Trophoblast cell (in vitro differentiated cells and primary cell): ENCODE measurements around the gene PARD3B.
A peak's percentile ranks its signal among the peaks of the same experiment; 100 is the strongest.

ENCODE experiments used
- DNase-seq, 2 donors: peaks; one replicate each; pipeline ENCODE4 v3.0.0-alpha.2; 2016
- H2AFZ ChIP-seq: 2 replicates; pipeline ENCODE4 v1.6.1; 2013; ENCODE audit warnings: low read length, moderate library complexity, mild to moderate bottlenecking; ENCODE audit not compliant: insufficient read depth, poor library complexity
- H2AK5ac ChIP-seq: 2 replicates; pipeline ENCODE4 v1.6.1; 2013; ENCODE audit warnings: mild to moderate bottlenecking, low read length
- H2BK120ac ChIP-seq: 2 replicates; pipeline ENCODE4 v1.6.1; 2013; ENCODE audit warnings: low read length, mild to moderate bottlenecking, moderate library complexity; ENCODE audit not compliant: insufficient read depth, poor library complexity
- H2BK12ac ChIP-seq: 2 replicates; pipeline ENCODE4 v1.6.1; 2013; ENCODE audit warnings: mild to moderate bottlenecking, low read length, moderate library complexity
- H2BK5ac ChIP-seq: 2 replicates; pipeline ENCODE4 v1.6.1; 2013; ENCODE audit warnings: low read length, low read depth, moderate library complexity, mild to moderate bottlenecking; ENCODE audit not compliant: poor library complexity
- H3K14ac ChIP-seq: 2 replicates; pipeline ENCODE4 v1.6.1; 2013; ENCODE audit warnings: mild to moderate bottlenecking, low read length
- H3K18ac ChIP-seq: 2 replicates; pipeline ENCODE4 v1.6.1; 2013; ENCODE audit warnings: mild to moderate bottlenecking, low read length
- H3K23ac ChIP-seq: 2 replicates; pipeline ENCODE4 v1.6.1; 2013; ENCODE audit warnings: low read length
- H3K27ac ChIP-seq: 2 replicates; pipeline ENCODE4 v1.5.1; 2013; ENCODE audit warnings: low read depth, mild to moderate bottlenecking, inconsistent platforms, low read length, moderate library complexity
- H3K27me3 ChIP-seq: 2 replicates; pipeline ENCODE4 v1.6.1; 2013; ENCODE audit warnings: inconsistent platforms, mild to moderate bottlenecking, low read length, moderate library complexity; ENCODE audit not compliant: insufficient read depth
- H3K36me3 ChIP-seq, 2 experiments: 1 replicate in 1 of 2; 2 replicates in 1 of 2; pipeline ENCODE4 v1.6.1; 2013; ENCODE audit warnings: low read length in 2 of 2, mild to moderate bottlenecking in 2 of 2, moderate library complexity in 1 of 2; ENCODE audit not compliant: insufficient read depth in 2 of 2, control insufficient read depth in 1 of 2
- H3K4ac ChIP-seq: 2 replicates; pipeline ENCODE4 v1.6.1; 2013; ENCODE audit warnings: low read depth, mild to moderate bottlenecking, low read length, moderate library complexity
- H3K4me1 ChIP-seq, 2 experiments: 1 replicate in 1 of 2; 2 replicates in 1 of 2; pipeline ENCODE4 v1.6.1; 2013; ENCODE audit warnings: low read length in 2 of 2, mild to moderate bottlenecking in 2 of 2, moderate library complexity in 1 of 2; ENCODE audit not compliant: insufficient read depth in 2 of 2, control insufficient read depth in 1 of 2
- H3K4me2 ChIP-seq: 2 replicates; pipeline ENCODE4 v1.6.1; 2013; ENCODE audit warnings: inconsistent platforms, mild to moderate bottlenecking, low read length, moderate library complexity
- H3K4me3 ChIP-seq: 2 replicates; pipeline ENCODE4 v1.5.1; 2013; ENCODE audit warnings: mild to moderate bottlenecking, low read depth, low read length, inconsistent platforms
- H3K79me1 ChIP-seq: one replicate; pipeline ENCODE4 v1.6.1; 2013; ENCODE audit warnings: low read length
- H3K79me2 ChIP-seq: 2 replicates; pipeline ENCODE4 v1.6.1; 2013; ENCODE audit warnings: low read length, mild to moderate bottlenecking; ENCODE audit not compliant: control insufficient read depth, insufficient read depth, poor library complexity
- H3K9ac ChIP-seq: 2 replicates; pipeline ENCODE4 v1.6.1; 2013; ENCODE audit warnings: mild to moderate bottlenecking, low read length
- H3K9me3 ChIP-seq: 2 replicates; pipeline ENCODE4 v1.6.1; 2013; ENCODE audit warnings: low read depth, mild to moderate bottlenecking, control low read depth, inconsistent platforms, low read length; ENCODE audit not compliant: insufficient read depth
- H4K12ac ChIP-seq: 2 replicates; pipeline ENCODE4 v1.6.1; 2013; ENCODE audit warnings: low read depth, mild to moderate bottlenecking, low read length, moderate library complexity
- H4K8ac ChIP-seq: 2 replicates; pipeline ENCODE4 v1.6.1; 2013; ENCODE audit warnings: low read depth, mild to moderate bottlenecking, low read length, moderate library complexity
- H4K91ac ChIP-seq: one replicate; pipeline ENCODE4 v1.6.1; 2013; ENCODE audit warnings: low read depth, mild to moderate bottlenecking, low read length, moderate library complexity
- WGBS: extraction: QIAGEN DNeasy Blood & Tissue Kit; methylation state at CpG from one replicate; pipeline ENCODE4 v1.1.7; 2013; ENCODE audit warnings: missing lambda C conversion rate; ENCODE audit not compliant: insufficient read length, insufficient coverage; ENCODE audit errors: extremely low coverage; 5-methylcytosine and 5-hydroxymethylcytosine counted together

Gene PARD3B

GRCh38 chr2:205387350-205388055, 842.2 kb downstream of the PARD3B start:
- Histone ChIP-seq H3K9me3 (no peaks in the 10 kb centered on the region), H3K4ac (no peak overlapping the region), H3K4me3 (no peak overlapping the region), H2BK120ac (no peak overlapping the region), H2AFZ (no peak overlapping the region), H3K23ac (no peak overlapping the region), H3K4me1 (no peaks in the 10 kb centered on the region), H3K27me3 (no peaks in the 10 kb centered on the region), H4K8ac (no peak overlapping the region), H4K91ac (no peak overlapping the region), H2BK12ac (no peak overlapping the region), H3K4me2 (no peak overlapping the region), H3K79me1 (no peaks in the 10 kb centered on the region), H3K18ac (no peak overlapping the region), H2AK5ac (no peak overlapping the region), H3K9ac (no peak overlapping the region), H4K12ac (no peak overlapping the region), H3K79me2 (no peaks in the 10 kb centered on the region), H2BK5ac (no peak overlapping the region), H3K27ac (no peak overlapping the region), H3K14ac (no peak overlapping the region), H3K36me3 (no peaks in the 10 kb centered on the region)
- WGBS = no CpG with 5 or more reads among the region's 5 CpGs
- DNase-seq = no peak

GRCh38 chr2:205390866-205391265, 845.6 kb downstream of the PARD3B start:
- Histone ChIP-seq H3K4me3 (no peak overlapping the region), H4K91ac (no peak overlapping the region), H3K4ac (no peak overlapping the region), H2BK5ac (no peak overlapping the region), H3K79me2 (no peaks in the 10 kb centered on the region), H2BK12ac (no peak overlapping the region), H3K4me2 (no peak overlapping the region), H3K14ac (no peak overlapping the region), H3K79me1 (no peaks in the 10 kb centered on the region), H3K36me3 (no peaks in the 10 kb centered on the region), H2AFZ (no peak overlapping the region), H3K27me3 (no peaks in the 10 kb centered on the region), H3K23ac (peak overlapping the region; percentile 7), H4K12ac (no peak overlapping the region), H3K9me3 (no peaks in the 10 kb centered on the region), H3K9ac (no peak overlapping the region), H3K18ac (no peak overlapping the region), H2AK5ac (no peak overlapping the region), H4K8ac (no peak overlapping the region), H3K4me1 (no peaks in the 10 kb centered on the region), H3K27ac (no peak overlapping the region), H2BK120ac (no peak overlapping the region)
- no CpG with 5 or more reads among the region's 4 CpGs for WGBS
- no peak for DNase-seq

- Histone ChIP-seq H3K9me3 (no peaks in the 10 kb centered on the region), H3K4ac (no peak overlapping the region), H2BK120ac (no peak overlapping the region), H3K4me3 (no peak overlapping the region), H3K4me2 (no peak overlapping the region), H3K4me1 (no peaks in the 10 kb centered on the region), H2BK12ac (no peak overlapping the region), H3K36me3 (no peaks in the 10 kb centered on the region), H3K18ac (no peak overlapping the region), H3K79me2 (no peaks in the 10 kb centered on the region), H3K9ac (no peak overlapping the region), H4K91ac (no peak overlapping the region), H3K14ac (no peak overlapping the region), H3K27ac (no peak overlapping the region), H2AK5ac (no peak overlapping the region), H4K12ac (no peak overlapping the region), H3K27me3 (no peaks in the 10 kb centered on the region), H3K79me1 (no peaks in the 10 kb centered on the region), H2AFZ (no peak overlapping the region), H4K8ac (no peak overlapping the region), H3K23ac (no peak overlapping the region), H2BK5ac (no peak overlapping the region)
- WGBS = no CpG with 5 or more reads among the region's 6 CpGs
- no peak for DNase-seq
Observed at GRCh38 chr2:205401511-205401910, 856.2 kb downstream of the PARD3B start.

DNA sequence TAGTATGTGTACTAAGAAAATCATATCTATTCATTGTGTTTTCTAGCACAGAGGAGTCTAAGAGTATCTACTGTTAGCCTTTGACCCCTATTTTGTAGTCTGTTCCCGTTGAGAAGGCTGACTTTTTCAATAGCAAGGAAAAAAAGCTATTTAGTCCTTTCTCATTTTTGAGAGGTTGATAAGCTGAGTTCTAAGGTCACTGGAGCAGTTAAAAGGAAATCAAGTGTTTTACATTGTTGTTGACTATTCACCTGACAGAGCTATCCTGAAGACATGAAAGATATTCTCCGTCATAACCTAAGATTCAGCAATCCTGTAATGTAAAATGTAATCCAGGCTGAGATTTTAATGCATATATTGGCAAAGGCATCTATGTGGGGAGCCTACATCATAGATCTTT, 856.7 kb downstream of the PARD3B start:
- no peak for DNase-seq
- Histone ChIP-seq H3K79me2 (no peaks in the 10 kb centered on the region), H3K4ac (no peak overlapping the region), H3K27ac (no peak overlapping the region), H3K9me3 (no peaks in the 10 kb centered on the region), H3K4me1 (no peaks in the 10 kb centered on the region), H3K14ac (no peak overlapping the region), H3K9ac (no peak overlapping the region), H4K91ac (no peak overlapping the region), H2BK5ac (no peak overlapping the region), H3K4me3 (no peak overlapping the region), H2AK5ac (no peak overlapping the region), H3K36me3 (no peaks in the 10 kb centered on the region), H4K12ac (no peak overlapping the region), H4K8ac (no peak overlapping the region), H2BK120ac (no peak overlapping the region), H3K79me1 (no peaks in the 10 kb centered on the region), H3K27me3 (no peaks in the 10 kb centered on the region), H3K18ac (no peak overlapping the region), H2BK12ac (no peak overlapping the region), H3K4me2 (no peak overlapping the region), H3K23ac (no peak overlapping the region), H2AFZ (no peak overlapping the region)
- WGBS = no CpG with 5 or more reads among the region's 2 CpGs
